Skeletal muscle tissue (tissue), 4 donors: Measurements from ENCODE around the gene PLEKHG5. TPM values are rescaled to one million over a fixed set of nuclear protein-coding genes. Genes with fewer than 3 reads are reported as not detected.

ENCODE experiments used
- H3K27ac ChIP-seq: one replicate; pipeline ENCODE4 v1.7.0; 2013; ENCODE audit warnings: mild to moderate bottlenecking, low read depth, low read length, inconsistent platforms
- H3K27me3 ChIP-seq, 3 donors: one replicate each; pipeline ENCODE4 v1.7.0; 2013; ENCODE audit warnings: low read length in 3 of 3; ENCODE audit not compliant: control insufficient read depth in 3 of 3, insufficient read depth in 3 of 3
- H3K36me3 ChIP-seq, 3 donors: one replicate each; pipeline ENCODE4 v1.7.0; 2013; ENCODE audit warnings: low read length in 3 of 3; ENCODE audit not compliant: control insufficient read depth in 3 of 3, insufficient read depth in 3 of 3
- H3K4me1 ChIP-seq, 3 donors: one replicate each; pipeline ENCODE4 v1.7.0; 2013; ENCODE audit warnings: low read length in 3 of 3, mild to moderate bottlenecking in 3 of 3; ENCODE audit not compliant: control insufficient read depth in 3 of 3, insufficient read depth in 3 of 3
- H3K4me3 ChIP-seq, 3 donors: one replicate each; pipeline ENCODE4 v1.7.0; 2013; ENCODE audit warnings: low read length in 3 of 3
- H3K9ac ChIP-seq, 3 donors: one replicate each; pipeline ENCODE4 v1.7.0; 2013; ENCODE audit warnings: low read length in 3 of 3, mild to moderate bottlenecking in 3 of 3, moderate library complexity in 2 of 3, low read depth in 1 of 3
- H3K9me3 ChIP-seq, 3 donors: one replicate each; pipeline ENCODE4 v1.7.0; 2013; ENCODE audit warnings: low read length in 3 of 3; ENCODE audit not compliant: control insufficient read depth in 3 of 3
- total RNA-seq: library from RNA; depleted of rRNA; stranded (reverse); fragments of >200 nt; gene quantifications from one replicate; pipeline ENCODE4 v1.2.3, GENCODE V29; 2014
- donor health status: Osteomylitis.

PLEKHG5 gene
- total RNA-seq, 1 donor from 2014 or later: 8.4 TPM

GRCh38 chr1:6491966-6492365 lies 499 bp upstream of the PLEKHG5 start:
- H3K27me3 ChIP-seq: peaks cover 6 to 28% (median 10%) of the 10 kb centered on the region in 3 donors
- H3K4me1 ChIP-seq: peaks cover 7 to 25% (median 12%) of the 10 kb centered on the region in 3 donors
- H3K27ac ChIP-seq: no peak overlapping the region
- no peak overlapping the region for H3K9ac ChIP-seq
- H3K9me3 ChIP-seq: no peaks in the 10 kb centered on the region
- H3K36me3 ChIP-seq: no peaks in the 10 kb centered on the region
- no peak overlapping the region for H3K4me3 ChIP-seq

- peaks cover 4 to 29% (median 17%) of the 10 kb centered on the region in 3 donors for H3K27me3 ChIP-seq
- no peak overlapping the region for H3K27ac ChIP-seq
- H3K9me3 ChIP-seq: no peaks in the 10 kb centered on the region
- no peaks in the 10 kb centered on the region for H3K36me3 ChIP-seq
- H3K4me3 ChIP-seq: peak overlapping the region in 1 of 3 donors; percentile 29
- H3K4me1 ChIP-seq: peaks cover 11 to 27% (median 18%) of the 10 kb centered on the region in 3 donors
- peak overlapping the region in 1 of 3 donors; percentile 16 for H3K9ac ChIP-seq
Measured at GRCh38 chr1:6491081-6491449, 402 bp downstream of the PLEKHG5 start.

GRCh38 chr1:6490181-6491080 lies 1.0 kb downstream of the PLEKHG5 start:
- H3K27me3 ChIP-seq: peaks cover 8 to 26% (median 15%) of the 10 kb centered on the region in 3 donors
- H3K4me3 ChIP-seq: peak overlapping the region; percentile 51 to 66 (median 60)
- peak overlapping the region in 1 of 3 donors; percentile 16 for H3K9ac ChIP-seq
- H3K4me1 ChIP-seq: peaks cover 12 to 29% (median 18%) of the 10 kb centered on the region in 3 donors
- no peaks in the 10 kb centered on the region for H3K9me3 ChIP-seq
- no peak overlapping the region for H3K27ac ChIP-seq
- H3K36me3 ChIP-seq: no peaks in the 10 kb centered on the region

GRCh38 chr1:6489799-6490180 lies 1.7 kb downstream of the PLEKHG5 start:
- Histone ChIP-seq H3K4me3 (peak overlapping the region; percentile 51 to 66 (median 60)), H3K4me1 (peaks cover 12 to 29% (median 18%) of the 10 kb centered on the region in 3 donors), H3K27ac (no peak overlapping the region), H3K27me3 (peaks cover 12 to 26% (median 20%) of the 10 kb centered on the region in 3 donors), H3K36me3 (no peaks in the 10 kb centered on the region), H3K9me3 (no peaks in the 10 kb centered on the region), H3K9ac (no peak overlapping the region)

- no peak overlapping the region for H3K9ac ChIP-seq
- no peaks in the 10 kb centered on the region for H3K9me3 ChIP-seq
- no peaks in the 10 kb centered on the region for H3K36me3 ChIP-seq
- H3K4me3 ChIP-seq: no peak overlapping the region
- H3K27ac ChIP-seq: no peak overlapping the region
- peaks cover 16 to 28% (median 24%) of the 10 kb centered on the region in 3 donors for H3K27me3 ChIP-seq
- H3K4me1 ChIP-seq: peaks cover 12 to 29% (median 18%) of the 10 kb centered on the region in 3 donors
Measured at GRCh38 chr1:6489383-6489765, 2.1 kb downstream of the PLEKHG5 start.

- Histone ChIP-seq H3K36me3 (no peaks in the 10 kb centered on the region), H3K9me3 (no peaks in the 10 kb centered on the region), H3K4me3 (no peak overlapping the region), H3K27ac (no peak overlapping the region), H3K27me3 (peaks cover 18 to 28% (median 24%) of the 10 kb centered on the region in 3 donors), H3K4me1 (peaks cover 12 to 29% (median 18%) of the 10 kb centered on the region in 3 donors), H3K9ac (no peak overlapping the region)
Measured at GRCh38 chr1:6488602-6489382, 2.7 kb downstream of the PLEKHG5 start.

- Histone ChIP-seq H3K9me3 (no peaks in the 10 kb centered on the region), H3K9ac (no peak overlapping the region), H3K27ac (no peak overlapping the region), H3K4me1 (peaks cover 12 to 25% (median 18%) of the 10 kb centered on the region in 3 donors), H3K36me3 (no peaks in the 10 kb centered on the region), H3K4me3 (no peak overlapping the region), H3K27me3 (peaks cover 18 to 28% (median 27%) of the 10 kb centered on the region in 3 donors)
Measured at GRCh38 chr1:6487804-6488484, 3.5 kb downstream of the PLEKHG5 start.

GRCh38 chr1:6486433-6487011 lies 4.9 kb downstream of the PLEKHG5 start:
- peaks cover 18 to 28% (median 27%) of the 10 kb centered on the region in 3 donors for H3K27me3 ChIP-seq
- no peaks in the 10 kb centered on the region for H3K9me3 ChIP-seq
- H3K36me3 ChIP-seq: no peaks in the 10 kb centered on the region
- peak overlapping the region in 1 of 3 donors; percentile 13 for H3K4me3 ChIP-seq
- no peak overlapping the region for H3K27ac ChIP-seq
- H3K9ac ChIP-seq: peak overlapping the region in 1 of 3 donors; percentile 16
- peaks cover 12 to 18% (median 13%) of the 10 kb centered on the region in 3 donors for H3K4me1 ChIP-seq
